K562 (cell line): ENCODE measurements around the gene KLHL18. TPM values are rescaled to one million over a fixed set of nuclear protein-coding genes. Genes with fewer than 3 reads are reported as not detected.
A peak's percentile ranks its signal among the peaks of the same experiment; 100 is the strongest.

ENCODE experiments used
- ATAC-seq: fragments of 200-7000 bp; cut with Tn5 transposase; 3 replicates; pipeline ENCODE4 v1.9.1; 2020; ENCODE audit warnings: moderate library complexity
- BruUV-seq: library from RNA; stranded (reverse); fragments of 400-500 nt; replicated peaks from 2 replicates; lab custom pipeline; 2021; lab: Mats Ljungman, UMichigan
- CTCF ChIA-PET: fragments of 300-600 bp; formaldehyde crosslinking; extraction: SDS; loops from one replicate; lab custom pipeline; 2021; ENCODE audit warnings: low intra/inter-chr PET ratio; lab: Yijun Ruan, JAX
- POLR2A ChIA-PET: fragments of 300-600, 350-650 bp; sonication (Branson Sonifier 250); formaldehyde crosslinking; extraction: SDS; loops from one replicate; lab custom pipeline; 2021; ENCODE audit warnings: antibody characterized with exemption, inconsistent platforms; lab: Yijun Ruan, JAX
- DNase-seq, 4 experiments: peaks; one replicate each; pipeline versions ENCODE4 v3.0.0 to v3.0.0-alpha.2; 2011 to 2018; ENCODE audit warnings: low spot score in 3 of 4, mixed read lengths in 3 of 4; ENCODE audit errors: extremely low read depth in 1 of 4
- FAIRE-seq: peaks from 2 replicates; lab custom pipeline; 2011; peaks lifted over from hg19 to GRCh38; lab: Jason Lieb, UNC
- H2AFZ ChIP-seq: 2 replicates; pipeline ENCODE4 v1.6.0; 2011; ENCODE audit warnings: low read depth, low read length, control low read depth, inconsistent platforms
- H3K27ac ChIP-seq: fragments of 200-600 bp; 3 replicates; pipeline ENCODE4 v1.8.0; 2011; ENCODE audit warnings: low read depth, mild to moderate bottlenecking, control low read depth, inconsistent platforms, low read length, moderate library complexity, mixed read lengths; ENCODE audit errors: extremely low read depth
- H3K27me3 ChIP-seq, 2 experiments: fragments of 300-600 bp in 1 of 2; 2 replicates in 1 of 2; 3 replicates in 1 of 2; pipeline versions ENCODE4 v1.6.0 to v1.8.0; 2011; ENCODE audit warnings: inconsistent platforms in 2 of 2, low read length in 2 of 2, mild to moderate bottlenecking in 1 of 2, mixed read lengths in 1 of 2, moderate library complexity in 1 of 2; ENCODE audit not compliant: control insufficient read depth in 2 of 2, insufficient read depth in 2 of 2
- H3K36me3 ChIP-seq: fragments of 300-600 bp; 3 replicates; pipeline ENCODE4 v1.8.0; 2011; ENCODE audit warnings: mild to moderate bottlenecking, low read length, inconsistent platforms; ENCODE audit not compliant: control insufficient read depth, insufficient read depth
- H3K4me1 ChIP-seq, 2 experiments: fragments of 200-600 bp in 1 of 2; replicated peaks in 1 of 2; 2 replicates in 1 of 2; 3 replicates in 1 of 2; pipeline versions ENCODE4 v1.5.1 to v1.8.0; 2011; ENCODE audit warnings: inconsistent platforms in 2 of 2, low read length in 2 of 2, mild to moderate bottlenecking in 1 of 2, mixed read lengths in 1 of 2, moderate library complexity in 1 of 2; ENCODE audit not compliant: control insufficient read depth in 2 of 2, insufficient read depth in 2 of 2
- H3K4me2 ChIP-seq: 2 replicates; pipeline ENCODE4 v1.6.1; 2011; ENCODE audit warnings: low read length, control low read depth, inconsistent platforms, mixed read lengths; ENCODE audit not compliant: insufficient read depth
- H3K4me3 ChIP-seq: fragments of 200-600 bp; sonication (generic), shearing (Covaris generic); 2 replicates; pipeline ENCODE4 v1.5.1; 2016; ENCODE audit warnings: control low read depth, inconsistent platforms
- H3K79me2 ChIP-seq: fragments of 200-600 bp; 3 replicates; pipeline ENCODE4 v1.8.0; 2011; ENCODE audit warnings: low read length, inconsistent platforms; ENCODE audit not compliant: control insufficient read depth, insufficient read depth
- H3K9ac ChIP-seq, 2 experiments: 2 replicates each; pipeline versions ENCODE4 v1.6.0 to v1.6.1; 2011; ENCODE audit warnings: low read depth in 2 of 2, low read length in 2 of 2, control low read depth in 1 of 2, inconsistent platforms in 1 of 2, mild to moderate bottlenecking in 1 of 2, mixed read lengths in 1 of 2; ENCODE audit not compliant: insufficient read depth in 1 of 2
- H3K9me1 ChIP-seq: one replicate; pipeline ENCODE4 v1.6.0; 2011; ENCODE audit warnings: inconsistent platforms, mild to moderate bottlenecking, low read length, moderate library complexity; ENCODE audit not compliant: control insufficient read depth, insufficient read depth
- H3K9me3 ChIP-seq: replicated peaks from 2 replicates; pipeline ENCODE4 v1.5.1; 2011; ENCODE audit warnings: low read depth, low read length, inconsistent platforms; ENCODE audit not compliant: control insufficient read depth, insufficient read depth
- H4K20me1 ChIP-seq: replicated peaks from 2 replicates; pipeline ENCODE4 v1.6.1; 2011; ENCODE audit warnings: low read length, inconsistent platforms, mixed read lengths; ENCODE audit not compliant: control insufficient read depth, insufficient read depth
- BCL6 ChIP-seq: fragments of 250-450 bp; sonication (Bioruptor Pico); IDR thresholded peaks from 2 replicates; pipeline ENCODE4 v1.4.0; 2020
- POLR2G ChIP-seq: fragments of 200-400 bp; formaldehyde crosslinking; IDR thresholded peaks from 2 replicates; pipeline ENCODE4 v1.6.1; 2017; ENCODE audit warnings: low read depth, mild to moderate bottlenecking, antibody characterized with exemption, low read length, moderate library complexity
- RBM22 ChIP-seq: fragments of 200-400 bp; formaldehyde crosslinking; IDR thresholded peaks from 2 replicates; pipeline ENCODE4 v1.6.1; 2018; ENCODE audit warnings: low read length, low read depth; ENCODE audit not compliant: poor library complexity, severe bottlenecking
- RCOR1 ChIP-seq, 2 experiments: IDR thresholded peaks; 2 replicates each; pipeline ENCODE4 v1.6.1; 2012; ENCODE audit warnings: low read depth in 2 of 2, low read length in 2 of 2, borderline replicate concordance in 1 of 2, improper control_type of control experiment in 1 of 2
- ZNF12 ChIP-seq: sonication (generic); formaldehyde crosslinking; IDR thresholded peaks from 2 replicates; pipeline ENCODE4 v1.4.0; 2020; ENCODE audit warnings: mild to moderate bottlenecking, missing genetic modification reagents
- ZNF75A ChIP-seq: fragments of 450-650 bp; formaldehyde crosslinking; IDR thresholded peaks from 2 replicates; pipeline ENCODE4 v1.4.0; 2020; ENCODE audit warnings: mild to moderate bottlenecking
- WGBS: fragments of 100-300 bp; shearing (Covaris generic); methylation state at CpG from one replicate; pipeline ENCODE4 v1.1.6; 2016; ENCODE audit warnings: low coverage, mixed read lengths; ENCODE audit not compliant: insufficient coverage; ENCODE audit errors: missing lambda C conversion rate; 5-methylcytosine and 5-hydroxymethylcytosine counted together
- in situ Hi-C: fragments of 300-500 bp; cut with MboI; formaldehyde crosslinking; loops from 4 replicates; pipeline ENCODE4 v1.15.0; 2018; ENCODE audit warnings: inconsistent platforms, mixed read lengths
- intact Hi-C: fragments of 100-400 bp; cut with micrococcal nuclease; formaldehyde crosslinking; loops from 2 replicates; pipeline ENCODE4 v1.14.2; 2022
- polyA plus RNA-seq, 8 experiments: library from polyadenylated mRNA; depleted of rRNA in 4 of 8; stranded (reverse) in 5 of 8; unstranded in 3 of 8; fragments of >200 nt; fragmentation: Nextera tagmentation in 2 of 8; fragmentation: Illumina TruSeq in 1 of 8; extraction: Ambion mirVana in 2 of 8; extraction: Trizol in 1 of 8; gene quantifications; 2 replicates each; pipeline versions ENCODE4 v1.2.1 to v1.2.3, GENCODE V29; 2011 to 2014; ENCODE audit warnings: inconsistent platforms in 1 of 8, missing spikeins in 1 of 8
- total RNA-seq, 7 experiments: library from RNA; depleted of rRNA in 6 of 7; stranded (reverse); fragments of >200 nt in 6 of 7; fragmentation: Illumina TruSeq in 2 of 7; extraction: Trizol in 2 of 7; gene quantifications; 2 replicates each; pipeline versions ENCODE4 v1.2.1 to v1.2.3, GENCODE V29; 2011 to 2021; ENCODE audit warnings: low replicate concordance in 1 of 7

Gene KLHL18
- total and polyA plus RNA-seq, 9 of the 15 experiments (the other 6 are each of a cell fraction or from before 2014, with no cell fraction given), result 26.7 to 97.5 (median 48.7) TPM

DNA sequence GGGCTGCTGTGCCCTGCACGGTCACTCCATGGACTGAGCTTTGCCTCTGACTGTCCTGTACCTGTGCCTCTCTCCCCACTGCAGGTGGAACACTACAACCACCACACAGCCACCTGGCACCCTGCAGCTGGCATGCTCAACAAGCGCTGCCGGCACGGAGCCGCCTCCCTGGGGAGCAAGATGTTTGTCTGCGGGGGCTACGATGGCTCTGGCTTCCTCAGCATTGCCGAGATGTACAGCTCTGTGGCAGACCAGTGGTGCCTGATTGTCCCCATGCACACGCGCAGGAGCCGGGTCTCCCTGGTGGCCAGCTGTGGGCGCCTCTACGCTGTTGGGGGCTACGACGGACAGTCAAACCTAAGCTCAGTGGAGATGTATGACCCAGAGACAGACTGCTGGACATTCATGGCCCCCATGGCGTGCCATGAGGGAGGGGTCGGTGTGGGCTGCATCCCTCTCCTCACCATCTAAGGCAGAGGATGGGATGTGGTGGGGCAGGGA lies 60.8 kb downstream of the KLHL18 start:
- Histone ChIP-seq H3K4me2 (no peak overlapping the region), H4K20me1 (peaks cover 4% of the 10 kb centered on the region; the same call in 1 of the 2 replicates), H3K9ac (peak overlapping the region in 1 of 2 experiments; percentile 7; a peak in 1 of 4 replicates), H3K9me3 (no peaks in the 10 kb centered on the region), H3K9me1 (no peaks in the 10 kb centered on the region), H3K27ac (no peak overlapping the region), H3K4me3 (no peak overlapping the region), H3K27me3 (no peaks in the 10 kb centered on the region), H3K79me2 (no peaks in the 10 kb centered on the region), H3K36me3 (peaks cover 75% of the 10 kb centered on the region), H3K4me1 (peaks cover 18 to 24% of the 10 kb centered on the region in 2 experiments), H2AFZ (no peak overlapping the region)
- DNase-seq (no peak), FAIRE-seq (no peak), ATAC-seq (no peak)
- TF ChIP-seq RBM22, result peak; percentile 21
- TF ChIP-seq RCOR1 (IDR thresholded peaks at IDR 0.05; ENCODE audit: borderline replicate concordance in 1 of 2, low read depth in 2 of 2, low read length in 2 of 2), result no peak
- TF ChIP-seq BCL6 (CRISPR knock-in tag), result no peak
- TF ChIP-seq ZNF75A (CRISPR knock-in tag), result no peak
- TF ChIP-seq POLR2G, result peak; percentile 45; the same call in 1 of the 2 replicates
- no peak for TF ChIP-seq ZNF12 (CRISPR knock-in tag)
- ChIA-PET POLR2A (interaction anchor here (0.6 to 2.0 kb wide), 5 partner anchors 8 to 803 kb away, joined by 3 to 6 read pairs (median 3); no protein-coding TSS in a partner anchor), CTCF (no interaction called here)
- 92% methylated on average over 17 of the region's 17 CpGs for WGBS
- in situ Hi-C loops, result no loop called here
- intact Hi-C loops, result no loop called here
- BruUV-seq, result no TSS peak
